Nucleus accumbens (tissue), 56 donors: ENCODE results near the gene ACRV1.
"Not testable (repeated sequence)": the region's sequence is repeated elsewhere in the genome, so short reads cannot be mapped to it uniquely, and the experiment has no call there.

Experiments
- DNase-seq, 56 donors: peaks; one replicate each; lab custom pipeline; 2025; lab: John Stamatoyannopoulos, UW

The ACRV1 gene

GRCh38 chr11:125680747-125681146 lies at the start of gene ACRV1:
Gene ACRV1 (minus strand): TSS chr11:125680847. CDS start chr11:125680780, 67 bp downstream.
- no peak for DNase-seq

GRCh38 chr11:125728969-125729368 lies 48.3 kb upstream of the ACRV1 start:
- DNase-seq: no peak

- no peak for DNase-seq
Observed at GRCh38 chr11:125724125-125724524, 43.5 kb upstream of the ACRV1 start.

- no peak for DNase-seq
Observed at GRCh38 chr11:125720781-125721180, 40.1 kb upstream of the ACRV1 start.

- DNase-seq: not testable (repeated sequence)
Observed at GRCh38 chr11:125704686-125705085, 24.0 kb upstream of the ACRV1 start.

GRCh38 chr11:125701858-125702621 lies 21.4 kb upstream of the ACRV1 start:
- DNase-seq: no peak

- DNase-seq: no peak
Observed at GRCh38 chr11:125701018-125701610, 20.5 kb upstream of the ACRV1 start.

GRCh38 chr11:125694951-125695350 lies 14.3 kb upstream of the ACRV1 start:
- DNase-seq: no peak

GRCh38 chr11:125692887-125693286 lies 12.2 kb upstream of the ACRV1 start:
- no peak for DNase-seq

GRCh38 chr11:125690006-125690405 lies 9.4 kb upstream of the ACRV1 start:
- no peak for DNase-seq

GRCh38 chr11:125689274-125689859 lies 8.7 kb upstream of the ACRV1 start:
- DNase-seq: no peak

GRCh38 chr11:125688632-125689031 lies 8.0 kb upstream of the ACRV1 start:
- DNase-seq: no peak

GRCh38 chr11:125688066-125688465 lies 7.4 kb upstream of the ACRV1 start:
- DNase-seq: no peak

- no peak for DNase-seq
Observed at GRCh38 chr11:125685228-125685627, 4.6 kb upstream of the ACRV1 start.

- DNase-seq: no peak
Observed at GRCh38 chr11:125679837-125680236, 810 bp downstream of the ACRV1 start.

- DNase-seq: no peak
Observed at GRCh38 chr11:125679397-125679796, 1.2 kb downstream of the ACRV1 start.

- DNase-seq: no peak
Observed at GRCh38 chr11:125675196-125675595, 5.5 kb downstream of the ACRV1 start.

- no peak for DNase-seq
Observed at GRCh38 chr11:125674210-125674609, 6.4 kb downstream of the ACRV1 start.

GRCh38 chr11:125671561-125671960 lies 9.1 kb downstream of the ACRV1 start:
- DNase-seq: no peak

- no peak for DNase-seq
Observed at GRCh38 chr11:125670172-125670571, 10.5 kb downstream of the ACRV1 start.

GRCh38 chr11:125667151-125667550 lies 13.5 kb downstream of the ACRV1 start:
- no peak for DNase-seq

- no peak for DNase-seq
Observed at GRCh38 chr11:125663910-125664309, 16.7 kb downstream of the ACRV1 start.
